K562 (cell line): ENCODE measurements around the gene TBCCD1. TPM values are rescaled to one million over a fixed set of nuclear protein-coding genes. Genes with fewer than 3 reads are reported as not detected.

ENCODE experiments used
- JUND ChIP-seq, 2 experiments: IDR thresholded peaks; 2 replicates in 1 of 2; 3 replicates in 1 of 2; pipeline ENCODE4 v1.6.1; 2011; ENCODE audit warnings: borderline replicate concordance in 2 of 2, low read depth in 2 of 2, low read length in 2 of 2, improper control_type of control experiment in 1 of 2, missing biosample characterization in 1 of 2, missing genetic modification characterization in 1 of 2, missing genetic modification reagents in 1 of 2
- POLR2A ChIP-seq: fragments of 450-650 bp; conservative IDR thresholded peaks from 2 replicates; pipeline ENCODE4 v1.6.1; 2016
- ZNF584 ChIP-seq: fragments of 200-800 bp; sonication (Bioruptor generic); IDR thresholded peaks from 2 replicates; pipeline ENCODE4 v1.6.1; 2016; ENCODE audit warnings: low read depth, mild to moderate bottlenecking, missing genetic modification characterization, missing compliant biosample characterization
- polyA plus RNA-seq, 8 experiments: library from polyadenylated mRNA; depleted of rRNA in 4 of 8; stranded (reverse) in 5 of 8; unstranded in 3 of 8; fragments of >200 nt; fragmentation: Nextera tagmentation in 2 of 8; fragmentation: Illumina TruSeq in 1 of 8; extraction: Ambion mirVana in 2 of 8; extraction: Trizol in 1 of 8; gene quantifications; 2 replicates each; pipeline versions ENCODE4 v1.2.1 to v1.2.3, GENCODE V29; 2011 to 2014; ENCODE audit warnings: inconsistent platforms in 1 of 8, missing spikeins in 1 of 8
- total RNA-seq, 7 experiments: library from RNA; depleted of rRNA in 6 of 7; stranded (reverse); fragments of >200 nt in 6 of 7; fragmentation: Illumina TruSeq in 2 of 7; extraction: Trizol in 2 of 7; gene quantifications; 2 replicates each; pipeline versions ENCODE4 v1.2.1 to v1.2.3, GENCODE V29; 2011 to 2021; ENCODE audit warnings: low replicate concordance in 1 of 7
- TF ChIP-seq, protein P1 (sequence below), 2 experiments: fragments of 450-650 bp in 1 of 2; sonication (generic) in 1 of 2; formaldehyde crosslinking in 1 of 2; IDR thresholded peaks; 2 replicates each; pipeline versions ENCODE4 v1.7.1 to v1.9.0; 2016 to 2022; ENCODE audit warnings: inconsistent platforms in 1 of 2, mild to moderate bottlenecking in 1 of 2, missing genetic modification reagents in 1 of 2
- TF ChIP-seq, protein P2 (sequence below): fragments of 450-650 bp; formaldehyde crosslinking; IDR thresholded peaks from 2 replicates; pipeline ENCODE4 v1.4.0; 2020; ENCODE audit warnings: mild to moderate bottlenecking

TBCCD1 gene
- total and polyA plus RNA-seq, 9 of the 15 experiments (the other 6 are each of a cell fraction or from before 2014, with no cell fraction given), result 17.7 to 31.1 (median 21.2) TPM

DNA sequence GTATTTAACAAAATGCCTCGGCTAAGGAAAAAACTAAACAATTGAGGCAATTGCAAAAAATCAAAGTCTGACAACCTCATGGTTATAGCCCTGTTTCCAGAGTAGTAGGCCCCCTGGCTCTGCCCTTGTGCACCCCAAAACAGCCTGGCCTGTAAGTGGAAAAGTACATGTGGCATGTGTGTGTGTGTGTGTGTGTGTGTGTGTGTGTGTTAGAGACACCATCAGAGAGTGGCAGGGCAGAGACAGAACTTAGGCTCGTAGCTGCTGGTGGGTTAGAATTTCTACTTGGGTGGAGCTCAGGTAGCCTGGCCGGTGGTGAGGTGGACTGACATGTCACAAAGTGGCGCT lies 31.6 kb upstream of the TBCCD1 start (continued):
- TF ChIP-seq, protein P1, sequence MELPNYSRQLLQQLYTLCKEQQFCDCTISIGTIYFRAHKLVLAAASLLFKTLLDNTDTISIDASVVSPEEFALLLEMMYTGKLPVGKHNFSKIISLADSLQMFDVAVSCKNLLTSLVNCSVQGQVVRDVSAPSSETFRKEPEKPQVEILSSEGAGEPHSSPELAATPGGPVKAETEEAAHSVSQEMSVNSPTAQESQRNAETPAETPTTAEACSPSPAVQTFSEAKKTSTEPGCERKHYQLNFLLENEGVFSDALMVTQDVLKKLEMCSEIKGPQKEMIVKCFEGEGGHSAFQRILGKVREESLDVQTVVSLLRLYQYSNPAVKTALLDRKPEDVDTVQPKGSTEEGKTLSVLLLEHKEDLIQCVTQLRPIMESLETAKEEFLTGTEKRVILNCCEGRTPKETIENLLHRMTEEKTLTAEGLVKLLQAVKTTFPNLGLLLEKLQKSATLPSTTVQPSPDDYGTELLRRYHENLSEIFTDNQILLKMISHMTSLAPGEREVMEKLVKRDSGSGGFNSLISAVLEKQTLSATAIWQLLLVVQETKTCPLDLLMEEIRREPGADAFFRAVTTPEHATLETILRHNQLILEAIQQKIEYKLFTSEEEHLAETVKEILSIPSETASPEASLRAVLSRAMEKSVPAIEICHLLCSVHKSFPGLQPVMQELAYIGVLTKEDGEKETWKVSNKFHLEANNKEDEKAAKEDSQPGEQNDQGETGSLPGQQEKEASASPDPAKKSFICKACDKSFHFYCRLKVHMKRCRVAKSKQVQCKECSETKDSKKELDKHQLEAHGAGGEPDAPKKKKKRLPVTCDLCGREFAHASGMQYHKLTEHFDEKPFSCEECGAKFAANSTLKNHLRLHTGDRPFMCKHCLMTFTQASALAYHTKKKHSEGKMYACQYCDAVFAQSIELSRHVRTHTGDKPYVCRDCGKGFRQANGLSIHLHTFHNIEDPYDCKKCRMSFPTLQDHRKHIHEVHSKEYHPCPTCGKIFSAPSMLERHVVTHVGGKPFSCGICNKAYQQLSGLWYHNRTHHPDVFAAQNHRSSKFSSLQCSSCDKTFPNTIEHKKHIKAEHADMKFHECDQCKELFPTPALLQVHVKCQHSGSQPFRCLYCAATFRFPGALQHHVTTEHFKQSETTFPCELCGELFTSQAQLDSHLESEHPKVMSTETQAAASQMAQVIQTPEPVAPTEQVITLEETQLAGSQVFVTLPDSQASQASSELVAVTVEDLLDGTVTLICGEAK (IDR thresholded peaks at IDR 0.05), result no peak
- TF ChIP-seq, protein P1 (CRISPR knock-in tag; IDR thresholded peaks at IDR 0.05), result no peak
- no peak for TF ChIP-seq POLR2A
- no peak for TF ChIP-seq JUND (IDR thresholded peaks at IDR 0.05; ENCODE audit: borderline replicate concordance, low read depth, low read length)
- no peak for TF ChIP-seq JUND (tag; IDR thresholded peaks at IDR 0.05; ENCODE audit: borderline replicate concordance, low read depth, low read length)
- TF ChIP-seq ZNF584 (CRISPR knock-in tag), result 0 out of 2 replicates have a peak, but pooled peaks have one; percentile 36
- TF ChIP-seq, protein P2, sequence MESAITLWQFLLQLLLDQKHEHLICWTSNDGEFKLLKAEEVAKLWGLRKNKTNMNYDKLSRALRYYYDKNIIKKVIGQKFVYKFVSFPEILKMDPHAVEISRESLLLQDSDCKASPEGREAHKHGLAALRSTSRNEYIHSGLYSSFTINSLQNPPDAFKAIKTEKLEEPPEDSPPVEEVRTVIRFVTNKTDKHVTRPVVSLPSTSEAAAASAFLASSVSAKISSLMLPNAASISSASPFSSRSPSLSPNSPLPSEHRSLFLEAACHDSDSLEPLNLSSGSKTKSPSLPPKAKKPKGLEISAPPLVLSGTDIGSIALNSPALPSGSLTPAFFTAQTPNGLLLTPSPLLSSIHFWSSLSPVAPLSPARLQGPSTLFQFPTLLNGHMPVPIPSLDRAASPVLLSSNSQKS (CRISPR knock-in tag), result no peak
